Measurements from ENCODE around the gene MAMDC4. TPM values are rescaled to one million over a fixed set of nuclear protein-coding genes. Genes with fewer than 3 reads are reported as not detected.

The MAMDC4 gene
- total and polyA plus RNA-seq, 2 experiments from 2014 or later = 1.7 to 6.8 TPM

- TF ChIP-seq, protein P1, sequence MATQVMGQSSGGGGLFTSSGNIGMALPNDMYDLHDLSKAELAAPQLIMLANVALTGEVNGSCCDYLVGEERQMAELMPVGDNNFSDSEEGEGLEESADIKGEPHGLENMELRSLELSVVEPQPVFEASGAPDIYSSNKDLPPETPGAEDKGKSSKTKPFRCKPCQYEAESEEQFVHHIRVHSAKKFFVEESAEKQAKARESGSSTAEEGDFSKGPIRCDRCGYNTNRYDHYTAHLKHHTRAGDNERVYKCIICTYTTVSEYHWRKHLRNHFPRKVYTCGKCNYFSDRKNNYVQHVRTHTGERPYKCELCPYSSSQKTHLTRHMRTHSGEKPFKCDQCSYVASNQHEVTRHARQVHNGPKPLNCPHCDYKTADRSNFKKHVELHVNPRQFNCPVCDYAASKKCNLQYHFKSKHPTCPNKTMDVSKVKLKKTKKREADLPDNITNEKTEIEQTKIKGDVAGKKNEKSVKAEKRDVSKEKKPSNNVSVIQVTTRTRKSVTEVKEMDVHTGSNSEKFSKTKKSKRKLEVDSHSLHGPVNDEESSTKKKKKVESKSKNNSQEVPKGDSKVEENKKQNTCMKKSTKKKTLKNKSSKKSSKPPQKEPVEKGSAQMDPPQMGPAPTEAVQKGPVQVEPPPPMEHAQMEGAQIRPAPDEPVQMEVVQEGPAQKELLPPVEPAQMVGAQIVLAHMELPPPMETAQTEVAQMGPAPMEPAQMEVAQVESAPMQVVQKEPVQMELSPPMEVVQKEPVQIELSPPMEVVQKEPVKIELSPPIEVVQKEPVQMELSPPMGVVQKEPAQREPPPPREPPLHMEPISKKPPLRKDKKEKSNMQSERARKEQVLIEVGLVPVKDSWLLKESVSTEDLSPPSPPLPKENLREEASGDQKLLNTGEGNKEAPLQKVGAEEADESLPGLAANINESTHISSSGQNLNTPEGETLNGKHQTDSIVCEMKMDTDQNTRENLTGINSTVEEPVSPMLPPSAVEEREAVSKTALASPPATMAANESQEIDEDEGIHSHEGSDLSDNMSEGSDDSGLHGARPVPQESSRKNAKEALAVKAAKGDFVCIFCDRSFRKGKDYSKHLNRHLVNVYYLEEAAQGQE (IDR thresholded peaks at IDR 0.05; ENCODE audit: unreplicated experiment) = no peak
- TF ChIP-seq JUNB (IDR thresholded peaks at IDR 0.05; ENCODE audit: unreplicated experiment) (no peak), ZNF114 (CRISPR knock-in tag; IDR thresholded peaks at IDR 0.05) (no peak), NANOG (IDR thresholded peaks at IDR 0.05; ENCODE audit: borderline replicate concordance) (no peak), POLR2AphosphoS5 (IDR thresholded peaks at IDR 0.05; ENCODE audit: low read depth) (no peak)
Observed at GRCh38 chr9:136835162-136835931, 16.8 kb upstream of the MAMDC4 start (continued).

- H4K20me1 ChIP-seq (replicated peaks; ENCODE audit: insufficient read depth) = 0 out of 2 replicates have a peak, but pooled peaks cover 6% of the 10 kb centered on the region
- TF ChIP-seq CTCF (conservative IDR thresholded peaks at IDR 0.05; ENCODE audit: low read depth in 2 of 2) = no peak
- no peak for TF ChIP-seq STAT1 (IDR thresholded peaks at IDR 0.05; ENCODE audit: unreplicated experiment)
- TF ChIP-seq EZH2 (IDR thresholded peaks at IDR 0.05; ENCODE audit: low read depth, unreplicated experiment) = no peak
- TF ChIP-seq ZNF462 (CRISPR knock-in tag; IDR thresholded peaks at IDR 0.05) = no peak
- TF ChIP-seq NANOG (IDR thresholded peaks at IDR 0.05; ENCODE audit: borderline replicate concordance) = no peak
- TF ChIP-seq JUNB (IDR thresholded peaks at IDR 0.05; ENCODE audit: unreplicated experiment) = no peak
- TF ChIP-seq EZH2phosphoT487 (IDR thresholded peaks at IDR 0.05; ENCODE audit: unreplicated experiment) = no peak
- no peak for TF ChIP-seq POLR2AphosphoS5 (IDR thresholded peaks at IDR 0.05; ENCODE audit: low read depth)
Observed at GRCh38 chr9:136835932-136836904, 15.9 kb upstream of the MAMDC4 start.

More at GRCh38 chr9:136835932-136836904, 15.9 kb upstream of the MAMDC4 start:
- Histone ChIP-seq H3K4me1 (ENCODE audit: insufficient read depth) (peaks cover 3% of the 10 kb centered on the region; the same call in 1 of the 2 replicates), H2AFZ (no peak overlapping the region), H3K4me3 (no peak overlapping the region), H3K79me2 (replicated peaks; ENCODE audit: insufficient read depth) (no peaks in the 10 kb centered on the region), H3K4me2 (no peak overlapping the region), H3K27me3 (ENCODE audit: insufficient read depth) (no peaks in the 10 kb centered on the region), H3K36me3 (ENCODE audit: insufficient read depth) (no peaks in the 10 kb centered on the region), H3K27ac (ENCODE audit: low read depth) (no peak overlapping the region), H3F3A (replicated peaks; ENCODE audit: low read depth) (no peaks in the 10 kb centered on the region), H3K9me2 (ENCODE audit: insufficient read depth) (no peaks in the 10 kb centered on the region)
- peaks cover 14% of the 10 kb centered on the region for H3K4me1 Mint-ChIP-seq
- H3K36me3 Mint-ChIP-seq (ENCODE audit: low read depth) = peaks cover 31% of the 10 kb centered on the region
- no peak for ATAC-seq
- H3K4me3 Mint-ChIP-seq = no peak overlapping the region
- no peaks in the 10 kb centered on the region; the same call in 1 of the 3 replicates for H3K9me3 Mint-ChIP-seq
- no peak for DNase-seq (ENCODE audit: low spot score)
- no peak overlapping the region for H3K27ac Mint-ChIP-seq
- peaks cover 30% of the 10 kb centered on the region for H3K27me3 Mint-ChIP-seq (ENCODE audit: insufficient read depth, low read depth, poor library complexity)

Measured in GM23338 (cell line).